Measurements from ENCODE around the gene POLDIP2. TPM values are rescaled to one million over a fixed set of nuclear protein-coding genes. Genes with fewer than 3 reads are reported as not detected.
A peak's percentile ranks its signal among the peaks of the same experiment; 100 is the strongest.

Gene POLDIP2
- total and polyA plus RNA-seq, 2 of the 4 experiments (the other 2 are of a cell fraction): 66.7 to 77.8 TPM

- TF ChIP-seq ELK1 (IDR thresholded peaks at IDR 0.05; ENCODE audit: borderline replicate concordance, low read depth, low read length): no peak
- TF ChIP-seq BHLHE40 (IDR thresholded peaks at IDR 0.05; ENCODE audit: low read depth, low read length): 0 out of 2 replicates have a peak, but pooled peaks have one; percentile 30
- TF ChIP-seq NFE2L2 (IDR thresholded peaks at IDR 0.05; ENCODE audit: low read depth, low read length): no peak
Observed at GRCh38 chr17:28357061-28357900, at the start of gene POLDIP2 (continued).

GRCh38 chr17:28406473-28406814 is 49.1 kb upstream of the POLDIP2 start:
- intact Hi-C loops (cut with micrococcal nuclease) (loop anchor here (10.0 kb wide), 1 partner anchor 138 kb away; no protein-coding TSS in a partner anchor), dilution Hi-C loops (cut with HindIII; ENCODE audit: low sequenced_read_pairs, unreplicated experiment) (no loop called here), in situ Hi-C loops (cut with MboI; ENCODE audit: low sequenced_read_pairs) (no loop called here)
- H4K8ac ChIP-seq (ENCODE audit: low read depth in 2 of 2, low read length in 2 of 2): peak overlapping the region in 1 of 2 experiments; percentile 90; a peak in 2 of 4 replicates
- peaks cover 6% of the 10 kb centered on the region for H3K27me3 ChIP-seq (ENCODE audit: control insufficient read depth, insufficient read depth, low read length)
- H3K4me1 ChIP-seq (ENCODE audit: control insufficient read depth, insufficient read depth, low read length): peaks cover 3% of the 10 kb centered on the region
- no peak overlapping the region for H4K91ac ChIP-seq (ENCODE audit: insufficient read depth, low read depth, low read length)
- H2BK15ac ChIP-seq (ENCODE audit: low read depth, low read length): no peak overlapping the region
- peak overlapping the region; percentile 83 for H3K4me2 ChIP-seq (ENCODE audit: low read depth, low read length)
- H2BK120ac ChIP-seq (ENCODE audit: low read depth, low read length): no peak overlapping the region
- no peaks in the 10 kb centered on the region for H3K79me1 ChIP-seq (ENCODE audit: low read depth in 1 of 2, low read length in 2 of 2)
- POLR2A ChIA-PET (ENCODE audit: unreplicated experiment): no interaction called here
- no peak overlapping the region for H3K4ac ChIP-seq (ENCODE audit: low read depth, low read length)
- peaks cover 12% of the 10 kb centered on the region for H3K9me1 ChIP-seq (ENCODE audit: insufficient read depth, low read length)
- no peak for TF ChIP-seq CEBPB (IDR thresholded peaks at IDR 0.05; ENCODE audit: low read depth, low read length)
- TF ChIP-seq MXI1 (IDR thresholded peaks at IDR 0.05; ENCODE audit: borderline replicate concordance, low read depth, low read length): no peak
- no peak for TF ChIP-seq ELK1 (IDR thresholded peaks at IDR 0.05; ENCODE audit: borderline replicate concordance, low read depth, low read length)
- H2AK9ac ChIP-seq (replicated peaks; ENCODE audit: low read depth, low read length, poor library complexity): peak overlapping the region; percentile 88
- H3K4me3 ChIP-seq (ENCODE audit: insufficient read depth, low read depth, low read length): peak overlapping the region; percentile 66
- CTCF ChIA-PET: interaction anchor here (1.0 kb wide), 1 partner anchor 10 kb away, joined by 3 read pairs; no protein-coding TSS in a partner anchor
- peaks cover 3% of the 10 kb centered on the region for H3K36me3 ChIP-seq (ENCODE audit: control insufficient read depth, insufficient read depth, low read length)
- no peak overlapping the region for H4K5ac ChIP-seq (ENCODE audit: low read depth, low read length)
- no peak overlapping the region for H2AK5ac ChIP-seq (ENCODE audit: low read depth, low read length)
- peak overlapping the region; percentile 99 for H2AFZ ChIP-seq (replicated peaks; ENCODE audit: low read length, poor library complexity)
- H3K9ac ChIP-seq (ENCODE audit: low read depth, low read length): peak overlapping the region; percentile 18; the same call in 1 of the 2 replicates
- ATAC-seq (ENCODE audit: low read depth) (peak; percentile 12), DNase-seq (no peak)
- no peak overlapping the region for H2BK20ac ChIP-seq (ENCODE audit: low read depth, low read length)
- H4K20me1 ChIP-seq (ENCODE audit: insufficient read depth, low read length): no peaks in the 10 kb centered on the region
- H3K23ac ChIP-seq (ENCODE audit: low read depth, low read length): peak overlapping the region; percentile 0; the same call in 1 of the 2 replicates
- no TSS peak for BruUV-seq (replicated peaks)
- H3K18ac ChIP-seq (ENCODE audit: low read depth, low read length): no peak overlapping the region
- 49% methylated on average over 6 of the region's 9 CpGs; no CpG with 5 or more reads in 1 of the 2 experiments for WGBS, 2 experiments (ENCODE audit: extremely low coverage in 2 of 2, insufficient read length in 1 of 2)
- no peaks in the 10 kb centered on the region for H3K9me3 ChIP-seq (ENCODE audit: control insufficient read depth, insufficient read depth, low read length)
- no peak overlapping the region for H3K27ac ChIP-seq (ENCODE audit: insufficient read depth, low read length)
- no peak overlapping the region for H3K14ac ChIP-seq (replicated peaks; ENCODE audit: low read depth, low read length)
- no peak overlapping the region for H3K56ac ChIP-seq (ENCODE audit: extremely low read depth, insufficient read depth, low read length)
- H2BK5ac ChIP-seq (ENCODE audit: low read depth, low read length, poor library complexity, severe bottlenecking): no peak overlapping the region

All from IMR-90 (cell line).